HepG2 (cell line): Measurements from ENCODE around the gene APOLD1. TPM values are rescaled to one million over a fixed set of nuclear protein-coding genes. Genes with fewer than 3 reads are reported as not detected.
A peak's percentile ranks its signal among the peaks of the same experiment; 100 is the strongest.

Experiments used
- AKAP8 ChIP-seq: sonication (generic); formaldehyde crosslinking; IDR thresholded peaks from 2 replicates; pipeline ENCODE4 v1.5.1; 2020; ENCODE audit warnings: mild to moderate bottlenecking, missing genetic modification reagents
- NR2F1 ChIP-seq, 2 experiments: fragments of 450-650 bp in 1 of 2; formaldehyde crosslinking in 1 of 2; IDR thresholded peaks; 2 replicates each; pipeline versions ENCODE4 v1.5.0 to v1.6.1; 2016 to 2020; ENCODE audit warnings: mild to moderate bottlenecking in 1 of 2, missing compliant biosample characterization in 1 of 2, missing genetic modification reagents in 1 of 2, moderate library complexity in 1 of 2
- PAF1 ChIP-seq: IDR thresholded peaks from 2 replicates; pipeline ENCODE4 v1.6.1; 2016; ENCODE audit warnings: missing genetic modification reagents, missing compliant biosample characterization
- SMYD3 ChIP-seq: sonication (generic); formaldehyde crosslinking; IDR thresholded peaks from 2 replicates; pipeline ENCODE4 v1.8.1; 2023; ENCODE audit warnings: mild to moderate bottlenecking, missing genetic modification reagents
- SYNCRIP ChIP-seq: fragments of 200-400 bp; formaldehyde crosslinking; IDR thresholded peaks from 2 replicates; pipeline ENCODE4 v1.6.1; 2018; ENCODE audit warnings: mild to moderate bottlenecking, low read depth, low read length; ENCODE audit not compliant: insufficient read depth
- TEAD2 ChIP-seq: sonication (generic); formaldehyde crosslinking; IDR thresholded peaks from 2 replicates; pipeline ENCODE4 v1.9.0; 2021; ENCODE audit warnings: missing genetic modification reagents
- THYN1 ChIP-seq: sonication (generic); formaldehyde crosslinking; IDR thresholded peaks from 2 replicates; pipeline ENCODE4 v1.8.1; 2023; ENCODE audit warnings: low read depth, mild to moderate bottlenecking, moderate library complexity, missing genetic modification reagents, borderline replicate concordance
- YEATS2 ChIP-seq: sonication (generic); formaldehyde crosslinking; IDR thresholded peaks from 2 replicates; pipeline ENCODE4 v1.4.0; 2020; ENCODE audit warnings: missing genetic modification reagents, borderline replicate concordance
- ZFP90 ChIP-seq: sonication (generic); formaldehyde crosslinking; IDR thresholded peaks from 2 replicates; pipeline ENCODE4 v1.8.0; 2022; ENCODE audit warnings: missing genetic modification reagents, mild to moderate bottlenecking, inconsistent platforms, borderline replicate concordance
- ZNF101 ChIP-seq: sonication (generic); formaldehyde crosslinking; IDR thresholded peaks from 2 replicates; pipeline ENCODE4 v1.4.0; 2020; ENCODE audit warnings: mild to moderate bottlenecking, low read depth, missing genetic modification reagents, borderline replicate concordance
- ZNF256 ChIP-seq: sonication (generic); formaldehyde crosslinking; conservative IDR thresholded peaks from 2 replicates; pipeline ENCODE4 v1.4.0; 2020; ENCODE audit warnings: missing genetic modification reagents
- ZNF343 ChIP-seq: sonication (generic); formaldehyde crosslinking; IDR thresholded peaks from 2 replicates; pipeline ENCODE4 v1.4.0; 2020; ENCODE audit warnings: mild to moderate bottlenecking, missing genetic modification reagents
- ZNF350 ChIP-seq: sonication (generic); formaldehyde crosslinking; IDR thresholded peaks from 2 replicates; pipeline ENCODE4 v1.4.0; 2020; ENCODE audit warnings: mild to moderate bottlenecking, low read depth, missing genetic modification reagents, borderline replicate concordance
- ZNF839 ChIP-seq: sonication (generic); formaldehyde crosslinking; IDR thresholded peaks from 2 replicates; pipeline ENCODE4 v1.4.0; 2020; ENCODE audit warnings: missing genetic modification reagents, mild to moderate bottlenecking, borderline replicate concordance
- polyA plus RNA-seq, 8 experiments: library from polyadenylated mRNA; depleted of rRNA in 3 of 8; stranded (reverse) in 7 of 8; unstranded in 1 of 8; fragments of >200 nt; fragmentation: Illumina TruSeq in 4 of 8; extraction: Trizol in 4 of 8; gene quantifications; 2 replicates each; pipeline versions ENCODE4 v1.2.1 to v1.2.3, GENCODE V29; 2011 to 2016; ENCODE audit warnings: low read depth in 4 of 8, missing spikeins in 1 of 8, mixed read lengths in 1 of 8; ENCODE audit not compliant: insufficient read depth in 1 of 8
- total RNA-seq, 5 experiments: library from RNA; depleted of rRNA; stranded (reverse); fragments of >200 nt; fragmentation: Illumina TruSeq; extraction: Trizol; gene quantifications; 2 replicates each; pipeline ENCODE4 v1.2.3, GENCODE V29; 2016; ENCODE audit warnings: low read depth in 1 of 5
- TF ChIP-seq, protein P1 (sequence below): sonication (generic); formaldehyde crosslinking; IDR thresholded peaks from 2 replicates; pipeline ENCODE4 v1.4.0; 2020; ENCODE audit warnings: mild to moderate bottlenecking, missing genetic modification reagents
- TF ChIP-seq, protein P2 (sequence below), 2 experiments: sonication (generic) in 1 of 2; formaldehyde crosslinking in 1 of 2; IDR thresholded peaks; 2 replicates each; pipeline versions ENCODE4 v1.5.1 to v1.6.1; 2011 to 2020; ENCODE audit warnings: borderline replicate concordance in 1 of 2, low read depth in 1 of 2, low read length in 1 of 2, mild to moderate bottlenecking in 1 of 2, missing genetic modification reagents in 1 of 2, moderate library complexity in 1 of 2
- TF ChIP-seq, protein P3 (sequence below): sonication (generic); formaldehyde crosslinking; IDR thresholded peaks from 2 replicates; pipeline ENCODE4 v1.4.0; 2020; ENCODE audit warnings: mild to moderate bottlenecking, missing genetic modification reagents, borderline replicate concordance
- TF ChIP-seq, protein P4 (sequence below): sonication (generic); formaldehyde crosslinking; IDR thresholded peaks from 2 replicates; pipeline ENCODE4 v1.8.0; 2022; ENCODE audit warnings: mild to moderate bottlenecking, missing genetic modification reagents, moderate library complexity
- TF ChIP-seq, protein P5 (sequence below), 2 experiments: sonication (generic) in 1 of 2; formaldehyde crosslinking in 1 of 2; IDR thresholded peaks; 2 replicates each; pipeline versions ENCODE4 v1.4.0 to v1.6.1; 2018 to 2020; ENCODE audit warnings: missing genetic modification reagents in 2 of 2, borderline replicate concordance in 1 of 2, low read depth in 1 of 2, mild to moderate bottlenecking in 1 of 2, missing biosample characterization in 1 of 2

The APOLD1 gene
- total and polyA plus RNA-seq, 2 of the 13 experiments (the other 11 are each of a cell fraction or from before 2014, with no cell fraction given) = 0.20 to 0.84 TPM

DNA sequence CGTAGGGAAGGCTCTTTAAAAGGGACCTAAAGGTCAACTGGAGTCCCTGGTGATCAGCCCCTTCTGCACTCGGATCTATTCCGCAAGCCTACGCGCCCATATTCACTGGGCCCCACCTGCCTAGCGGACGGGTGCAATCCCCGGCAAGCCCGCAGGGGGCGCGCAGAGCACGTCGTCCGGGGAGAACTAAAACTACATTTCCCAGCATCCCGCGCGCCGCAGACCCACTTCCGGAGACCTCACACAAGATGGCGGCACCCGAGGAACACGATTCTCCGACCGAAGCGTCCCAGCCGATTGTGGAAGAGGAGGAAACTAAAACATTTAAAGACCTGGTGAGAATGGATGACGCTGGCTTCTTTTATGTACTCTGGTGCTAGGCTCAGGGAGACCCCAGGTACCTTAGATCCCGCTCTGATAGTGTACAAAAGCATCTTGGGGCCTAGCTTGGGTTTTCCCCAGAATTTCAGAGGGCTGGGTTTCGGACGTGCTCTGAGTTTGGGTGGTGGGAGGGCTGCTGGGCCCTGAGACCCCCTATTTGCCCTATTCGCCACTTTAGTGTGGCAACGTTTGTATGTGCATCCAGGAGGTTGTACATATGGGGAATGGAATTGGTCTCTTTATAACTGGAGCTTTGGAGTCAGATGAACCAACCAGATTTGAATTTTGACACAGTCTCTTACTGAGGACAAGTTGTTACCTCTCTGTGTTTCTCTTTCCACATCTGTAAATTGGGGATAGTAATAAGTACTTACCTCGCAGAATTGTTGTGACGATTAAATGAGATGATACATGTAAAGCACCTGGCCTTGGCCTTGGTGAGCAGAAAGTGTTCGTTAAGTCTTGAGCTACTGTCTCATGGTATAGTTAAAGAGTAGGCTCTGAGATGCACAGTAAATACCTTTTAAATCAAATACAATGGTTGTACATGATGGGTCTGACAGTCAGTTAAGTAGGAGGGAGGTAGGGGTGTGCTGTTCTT is 28.0 kb downstream of the APOLD1 start, which contains the start of gene DDX47 (continued):
- TF ChIP-seq, protein P1, sequence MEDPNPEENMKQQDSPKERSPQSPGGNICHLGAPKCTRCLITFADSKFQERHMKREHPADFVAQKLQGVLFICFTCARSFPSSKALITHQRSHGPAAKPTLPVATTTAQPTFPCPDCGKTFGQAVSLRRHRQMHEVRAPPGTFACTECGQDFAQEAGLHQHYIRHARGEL (CRISPR knock-in tag) = no peak
- no peak for TF ChIP-seq PAF1 (CRISPR knock-in tag)
- TF ChIP-seq, protein P2, sequence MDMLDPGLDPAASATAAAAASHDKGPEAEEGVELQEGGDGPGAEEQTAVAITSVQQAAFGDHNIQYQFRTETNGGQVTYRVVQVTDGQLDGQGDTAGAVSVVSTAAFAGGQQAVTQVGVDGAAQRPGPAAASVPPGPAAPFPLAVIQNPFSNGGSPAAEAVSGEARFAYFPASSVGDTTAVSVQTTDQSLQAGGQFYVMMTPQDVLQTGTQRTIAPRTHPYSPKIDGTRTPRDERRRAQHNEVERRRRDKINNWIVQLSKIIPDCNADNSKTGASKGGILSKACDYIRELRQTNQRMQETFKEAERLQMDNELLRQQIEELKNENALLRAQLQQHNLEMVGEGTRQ (IDR thresholded peaks at IDR 0.05; ENCODE audit: low read depth, low read length) = no peak
- TF ChIP-seq, protein P2 (CRISPR knock-in tag; IDR thresholded peaks at IDR 0.05; ENCODE audit: borderline replicate concordance) = no peak
- TF ChIP-seq NR2F1 (CRISPR knock-in tag; IDR thresholded peaks at IDR 0.05) = no peak
- TF ChIP-seq ZNF343 (CRISPR knock-in tag) = no peak
- no peak for TF ChIP-seq ZNF101 (CRISPR knock-in tag)
- 0 out of 2 replicates have a peak, but pooled peaks have one; percentile 35 for TF ChIP-seq ZNF839
- TF ChIP-seq YEATS2 (CRISPR knock-in tag) = peak; percentile 57; the same call in 1 of the 2 replicates
- TF ChIP-seq, protein P3, sequence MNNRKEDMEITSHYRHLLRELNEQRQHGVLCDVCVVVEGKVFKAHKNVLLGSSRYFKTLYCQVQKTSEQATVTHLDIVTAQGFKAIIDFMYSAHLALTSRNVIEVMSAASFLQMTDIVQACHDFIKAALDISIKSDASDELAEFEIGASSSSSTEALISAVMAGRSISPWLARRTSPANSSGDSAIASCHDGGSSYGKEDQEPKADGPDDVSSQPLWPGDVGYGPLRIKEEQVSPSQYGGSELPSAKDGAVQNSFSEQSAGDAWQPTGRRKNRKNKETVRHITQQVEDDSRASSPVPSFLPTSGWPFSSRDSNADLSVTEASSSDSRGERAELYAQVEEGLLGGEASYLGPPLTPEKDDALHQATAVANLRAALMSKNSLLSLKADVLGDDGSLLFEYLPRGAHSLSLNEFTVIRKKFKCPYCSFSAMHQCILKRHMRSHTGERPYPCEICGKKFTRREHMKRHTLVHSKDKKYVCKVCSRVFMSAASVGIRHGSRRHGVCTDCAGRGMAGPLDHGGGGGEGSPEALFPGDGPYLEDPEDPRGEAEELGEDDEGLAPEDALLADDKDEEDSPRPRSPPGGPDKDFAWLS = no peak
- 0 out of 2 replicates have a peak, but pooled peaks have one; percentile 56 for TF ChIP-seq SMYD3 (CRISPR knock-in tag)
- TF ChIP-seq AKAP8 (CRISPR knock-in tag) = no peak
- TF ChIP-seq, protein P4, sequence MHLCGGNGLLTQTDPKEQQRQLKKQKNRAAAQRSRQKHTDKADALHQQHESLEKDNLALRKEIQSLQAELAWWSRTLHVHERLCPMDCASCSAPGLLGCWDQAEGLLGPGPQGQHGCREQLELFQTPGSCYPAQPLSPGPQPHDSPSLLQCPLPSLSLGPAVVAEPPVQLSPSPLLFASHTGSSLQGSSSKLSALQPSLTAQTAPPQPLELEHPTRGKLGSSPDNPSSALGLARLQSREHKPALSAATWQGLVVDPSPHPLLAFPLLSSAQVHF (CRISPR knock-in tag) = no peak
- TF ChIP-seq THYN1 (CRISPR knock-in tag) = no peak
- TF ChIP-seq ZNF256 (CRISPR knock-in tag) = no peak
- peak; percentile 74; the same call in 1 of the 2 replicates for TF ChIP-seq ZNF350 (CRISPR knock-in tag)
- peak; percentile 71 for TF ChIP-seq ZFP90 (CRISPR knock-in tag)
- TF ChIP-seq, protein P5, sequence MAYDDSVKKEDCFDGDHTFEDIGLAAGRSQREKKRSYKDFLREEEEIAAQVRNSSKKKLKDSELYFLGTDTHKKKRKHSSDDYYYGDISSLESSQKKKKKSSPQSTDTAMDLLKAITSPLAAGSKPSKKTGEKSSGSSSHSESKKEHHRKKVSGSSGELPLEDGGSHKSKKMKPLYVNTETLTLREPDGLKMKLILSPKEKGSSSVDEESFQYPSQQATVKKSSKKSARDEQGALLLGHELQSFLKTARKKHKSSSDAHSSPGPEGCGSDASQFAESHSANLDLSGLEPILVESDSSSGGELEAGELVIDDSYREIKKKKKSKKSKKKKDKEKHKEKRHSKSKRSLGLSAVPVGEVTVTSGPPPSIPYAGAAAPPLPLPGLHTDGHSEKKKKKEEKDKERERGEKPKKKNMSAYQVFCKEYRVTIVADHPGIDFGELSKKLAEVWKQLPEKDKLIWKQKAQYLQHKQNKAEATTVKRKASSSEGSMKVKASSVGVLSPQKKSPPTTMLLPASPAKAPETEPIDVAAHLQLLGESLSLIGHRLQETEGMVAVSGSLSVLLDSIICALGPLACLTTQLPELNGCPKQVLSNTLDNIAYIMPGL (CRISPR knock-in tag; IDR thresholded peaks at IDR 0.05; ENCODE audit: borderline replicate concordance in 1 of 2, low read depth in 1 of 2) = peak; percentile 83 to 90; a peak in 3 of 4 replicates
- TF ChIP-seq TEAD2 (CRISPR knock-in tag) = no peak
- TF ChIP-seq SYNCRIP = no peak
